B cell (primary cell): ENCODE data around the gene PAFAH2. TPM values are rescaled to one million over a fixed set of nuclear protein-coding genes. Genes with fewer than 3 reads are reported as not detected.

Experiments
- ATAC-seq: fragments of 200-7000 bp; cut with Tn5 transposase; one replicate; pipeline ENCODE4 v1.10.0; 2021; ENCODE audit warnings: low read depth, mild to moderate bottlenecking, moderate number of reproducible peaks, moderate library complexity
- CTCF ChIA-PET: fragments of 350-600 bp; sonication (Branson Sonifier 250); formaldehyde crosslinking; loops from one replicate; lab custom pipeline; 2021; ENCODE audit warnings: antibody characterized with exemption, inconsistent platforms; lab: Charles Lee
- POLR2A ChIA-PET: fragments of 350-600 bp; sonication (Branson Sonifier 250); formaldehyde crosslinking; loops from one replicate; lab custom pipeline; 2021; ENCODE audit warnings: antibody characterized with exemption; lab: Charles Lee
- DNase-seq: peaks from one replicate; pipeline ENCODE4 v3.0.0; 2013
- H2AFZ ChIP-seq: 2 replicates; pipeline ENCODE4 v1.6.1; 2012; ENCODE audit warnings: mild to moderate bottlenecking, low read depth, low read length; ENCODE audit not compliant: insufficient read depth, poor library complexity, severe bottlenecking
- H3K27ac ChIP-seq, 2 donors: 1 replicate in 1 of 2; 2 replicates in 1 of 2; pipeline ENCODE4 v1.5.1; 2012 to 2013; ENCODE audit warnings: low read length in 2 of 2, mild to moderate bottlenecking in 2 of 2, moderate library complexity in 1 of 2
- H3K27me3 ChIP-seq, 4 experiments: fragments of 200-600 bp in 1 of 4; sonication (generic) in 1 of 4; replicated peaks in 1 of 4; 1 replicate in 2 of 4; 2 replicates in 2 of 4; pipeline versions ENCODE4 v1.6.1 to v1.7.0; 2013 to 2016; ENCODE audit warnings: low read length in 3 of 4, mild to moderate bottlenecking in 2 of 4, mixed read lengths in 1 of 4, moderate library complexity in 1 of 4; ENCODE audit not compliant: insufficient read depth in 4 of 4, control insufficient read depth in 3 of 4; ENCODE audit errors: control extremely low read depth in 1 of 4
- H3K36me3 ChIP-seq, 2 experiments: replicated peaks in 1 of 2; 1 replicate in 1 of 2; 2 replicates in 1 of 2; pipeline versions ENCODE4 v1.6.1 to v1.7.1; 2013; ENCODE audit warnings: low read length in 1 of 2; ENCODE audit not compliant: insufficient read depth in 2 of 2, control insufficient read depth in 1 of 2; ENCODE audit errors: control extremely low read depth in 1 of 2, extremely low read depth in 1 of 2
- H3K4me1 ChIP-seq, 2 donors: fragments of 200-600 bp in 1 of 2; sonication (generic) in 1 of 2; 1 replicate in 1 of 2; 2 replicates in 1 of 2; pipeline versions ENCODE4 v1.5.1 to v1.6.1; 2013 to 2017; ENCODE audit warnings: low read length in 2 of 2; ENCODE audit not compliant: control insufficient read depth in 2 of 2, insufficient read depth in 2 of 2
- H3K4me2 ChIP-seq: replicated peaks from 2 replicates; pipeline ENCODE3; 2012; ENCODE audit warnings: mild to moderate bottlenecking, low read depth, low read length; ENCODE audit not compliant: poor library complexity, severe bottlenecking
- H3K4me3 ChIP-seq, 5 experiments: fragments of 200-600 bp in 1 of 5; sonication (generic) in 1 of 5; 1 replicate in 3 of 5; 2 replicates in 2 of 5; pipeline versions ENCODE4 v1.5.1 to v1.7.0; 2011 to 2016; ENCODE audit warnings: low read length in 4 of 5, mild to moderate bottlenecking in 4 of 5, low read depth in 2 of 5, control low read depth in 1 of 5, moderate library complexity in 1 of 5; ENCODE audit not compliant: insufficient read depth in 1 of 5; ENCODE audit errors: control extremely low read depth in 1 of 5, extremely low read depth in 1 of 5
- H3K79me2 ChIP-seq: fragments of 200-600 bp; sonication (generic); one replicate; pipeline ENCODE4 v1.6.0; 2016; ENCODE audit warnings: low read length; ENCODE audit not compliant: control insufficient read depth, insufficient read depth
- H3K9ac ChIP-seq: fragments of 200-600 bp; sonication (generic); 2 replicates; pipeline ENCODE4 v1.6.1; 2017; ENCODE audit warnings: mild to moderate bottlenecking, low read length, moderate library complexity
- H3K9me3 ChIP-seq, 3 donors: one replicate each; pipeline versions ENCODE4 v1.6.1 to v1.7.1; 2013; ENCODE audit warnings: low read length in 2 of 3; ENCODE audit not compliant: control insufficient read depth in 2 of 3, insufficient read depth in 1 of 3; ENCODE audit errors: control extremely low read depth in 1 of 3
- H4K20me1 ChIP-seq: 2 replicates; pipeline ENCODE4 v1.6.0; 2012; ENCODE audit warnings: mild to moderate bottlenecking, low read length; ENCODE audit not compliant: insufficient read depth, control insufficient read depth, poor library complexity, severe bottlenecking
- H3K27ac Mint-ChIP-seq: one replicate; pipeline ENCODE4 v1.8.0; 2021; ENCODE audit warnings: mixed read lengths
- H3K27me3 Mint-ChIP-seq: one replicate; pipeline ENCODE4 v1.8.0; 2021; ENCODE audit warnings: mixed read lengths
- H3K4me1 Mint-ChIP-seq: one replicate; pipeline ENCODE4 v1.8.0; 2021; ENCODE audit warnings: mixed read lengths
- H3K4me3 Mint-ChIP-seq: one replicate; pipeline ENCODE4 v1.8.0; 2021; ENCODE audit warnings: mixed read lengths
- H3K9me3 Mint-ChIP-seq: one replicate; pipeline ENCODE4 v1.8.0; 2022; ENCODE audit warnings: mixed read lengths; ENCODE audit not compliant: insufficient read depth
- EZH2 ChIP-seq: IDR thresholded peaks from 2 replicates; pipeline ENCODE4 v1.6.1; 2012; ENCODE audit warnings: borderline replicate concordance, low read depth, mild to moderate bottlenecking, moderate library complexity, low read length; ENCODE audit not compliant: insufficient read depth, poor library complexity, severe bottlenecking
- WGBS: methylation state at CpG from one replicate; pipeline ENCODE4 v1.1.5; 2013; ENCODE audit warnings: missing lambda C conversion rate; ENCODE audit not compliant: insufficient coverage; 5-methylcytosine and 5-hydroxymethylcytosine counted together
- intact Hi-C: fragments of 100-400 bp; cut with micrococcal nuclease; formaldehyde crosslinking; loops from one replicate; pipeline ENCODE4 v1.10.0; 2022
- polyA plus RNA-seq: library from polyadenylated mRNA; depleted of rRNA; stranded (reverse); fragments of >200 nt; gene quantifications from 2 replicates; pipeline ENCODE4 v1.2.3, GENCODE V29; 2012
- total RNA-seq, 2 donors: library from RNA; stranded (reverse); fragments of 120-200 nt in 1 of 2; gene quantifications; 1 replicate in 1 of 2; 2 replicates in 1 of 2; pipeline versions ENCODE4 v1.2.3 to v1.2.4, GENCODE V29; 2013 to 2022
- TF ChIP-seq, protein P1 (sequence below): fragments of 200-600 bp; IDR thresholded peaks from one replicate; pipeline ENCODE4 v1.8.0; 2022; ENCODE audit warnings: antibody characterized with exemption, mild to moderate bottlenecking

Gene PAFAH2
- total and polyA plus RNA-seq, 2 donors (not counting 1 experiment from before 2014, with no cell fraction given) = 5.1 to 8.8 TPM

DNA sequence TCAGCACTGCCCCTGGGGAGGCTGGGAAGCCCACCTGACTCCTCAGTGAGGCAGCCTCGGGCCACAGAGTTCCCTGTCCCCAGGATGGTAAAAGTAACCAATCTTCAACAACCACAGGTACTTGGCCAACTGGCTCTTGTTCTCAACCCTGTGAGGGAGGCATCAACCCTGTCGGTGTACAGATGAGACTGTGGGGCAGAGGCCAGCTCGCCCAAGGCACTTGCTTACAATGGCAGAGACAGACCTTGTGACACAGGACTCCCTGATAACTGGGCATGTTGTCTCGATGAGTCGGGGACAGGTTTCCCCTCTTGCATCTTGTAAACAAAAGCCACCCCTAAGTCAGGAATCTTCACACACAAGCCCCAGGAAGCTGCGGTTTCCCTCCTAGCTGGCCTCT is 40.0 kb upstream of the PAFAH2 start:
- H3K27me3 Mint-ChIP-seq = peaks cover 11% of the 10 kb centered on the region
- ATAC-seq = no peak
- no peak for TF ChIP-seq EZH2

DNA sequence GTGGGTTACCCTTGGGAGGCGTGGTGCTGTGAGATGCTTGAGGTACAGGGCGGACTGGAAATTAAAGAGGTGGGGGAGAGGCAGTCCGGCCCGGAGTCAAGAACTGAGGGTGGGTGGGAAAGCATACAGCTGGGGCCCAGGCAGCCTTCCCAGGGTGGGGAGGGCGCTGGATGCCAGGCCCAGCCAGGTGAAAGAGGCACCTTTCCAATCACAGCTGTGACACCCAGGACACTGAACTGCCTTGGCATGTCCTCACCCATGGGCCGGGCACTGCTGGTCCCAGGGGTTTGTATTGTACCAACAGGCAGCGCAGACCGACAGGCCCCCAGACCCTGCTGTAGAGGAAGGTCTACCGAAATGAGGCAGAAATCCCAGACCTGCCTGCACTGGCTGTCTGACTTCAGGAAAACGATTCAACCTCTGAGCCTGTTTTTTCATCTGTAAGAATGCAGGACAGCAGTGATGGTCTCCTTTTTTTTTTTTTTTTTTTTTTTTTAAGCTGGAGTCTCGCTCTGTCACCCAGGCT is 39.0 kb upstream of the PAFAH2 start:
- H3K4me3 Mint-ChIP-seq = no peak overlapping the region
- no peaks in the 10 kb centered on the region for H3K79me2 ChIP-seq
- peaks cover 13% of the 10 kb centered on the region for H3K4me1 Mint-ChIP-seq
- ChIA-PET POLR2A (no interaction called here), CTCF (interaction anchor here (0.7 to 2.7 kb wide), 6 partner anchors 8 to 141 kb away, joined by 3 to 14 read pairs (median 4); no protein-coding TSS in a partner anchor)
- no peak for TF ChIP-seq EZH2
- TF ChIP-seq, protein P1, sequence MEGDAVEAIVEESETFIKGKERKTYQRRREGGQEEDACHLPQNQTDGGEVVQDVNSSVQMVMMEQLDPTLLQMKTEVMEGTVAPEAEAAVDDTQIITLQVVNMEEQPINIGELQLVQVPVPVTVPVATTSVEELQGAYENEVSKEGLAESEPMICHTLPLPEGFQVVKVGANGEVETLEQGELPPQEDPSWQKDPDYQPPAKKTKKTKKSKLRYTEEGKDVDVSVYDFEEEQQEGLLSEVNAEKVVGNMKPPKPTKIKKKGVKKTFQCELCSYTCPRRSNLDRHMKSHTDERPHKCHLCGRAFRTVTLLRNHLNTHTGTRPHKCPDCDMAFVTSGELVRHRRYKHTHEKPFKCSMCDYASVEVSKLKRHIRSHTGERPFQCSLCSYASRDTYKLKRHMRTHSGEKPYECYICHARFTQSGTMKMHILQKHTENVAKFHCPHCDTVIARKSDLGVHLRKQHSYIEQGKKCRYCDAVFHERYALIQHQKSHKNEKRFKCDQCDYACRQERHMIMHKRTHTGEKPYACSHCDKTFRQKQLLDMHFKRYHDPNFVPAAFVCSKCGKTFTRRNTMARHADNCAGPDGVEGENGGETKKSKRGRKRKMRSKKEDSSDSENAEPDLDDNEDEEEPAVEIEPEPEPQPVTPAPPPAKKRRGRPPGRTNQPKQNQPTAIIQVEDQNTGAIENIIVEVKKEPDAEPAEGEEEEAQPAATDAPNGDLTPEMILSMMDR = no peak
- DNase-seq (no peak), ATAC-seq (no peak)
- H2AFZ ChIP-seq = no peak overlapping the region
- H3K36me3 ChIP-seq = no peaks in the 10 kb centered on the region
- H3K27ac Mint-ChIP-seq = no peak overlapping the region
- H4K20me1 ChIP-seq = no peaks in the 10 kb centered on the region
- H3K4me1 ChIP-seq = peaks cover 10 to 13% of the 10 kb centered on the region in 2 donors
- intact Hi-C loops = loop anchor here (5.0 kb wide), 1 partner anchor 125 kb away; no protein-coding TSS in a partner anchor
- WGBS = 98% methylated on average over 7 of the region's 11 CpGs
- no peaks in the 10 kb centered on the region for H3K9me3 ChIP-seq
- H3K4me3 ChIP-seq = no peak overlapping the region
- peaks cover 0 to 24% (median 4%) of the 10 kb centered on the region in 4 experiments for H3K27me3 ChIP-seq
- H3K9ac ChIP-seq = no peak overlapping the region
- H3K9me3 Mint-ChIP-seq = no peaks in the 10 kb centered on the region
- H3K27me3 Mint-ChIP-seq = peaks cover 6% of the 10 kb centered on the region
- no peak overlapping the region for H3K4me2 ChIP-seq
- no peak overlapping the region for H3K27ac ChIP-seq

More for the DNA sequence above, 40.0 kb upstream of the PAFAH2 start:
- Histone ChIP-seq H3K4me2 (no peak overlapping the region), H3K4me3 (no peak overlapping the region), H3K27ac (no peak overlapping the region), H3K9ac (no peak overlapping the region), H3K36me3 (no peaks in the 10 kb centered on the region), H3K4me1 (peaks cover 10 to 13% of the 10 kb centered on the region in 2 donors), H3K79me2 (no peaks in the 10 kb centered on the region), H2AFZ (no peak overlapping the region), H4K20me1 (no peaks in the 10 kb centered on the region), H3K9me3 (no peaks in the 10 kb centered on the region), H3K27me3 (peaks cover 0 to 32% (median 6%) of the 10 kb centered on the region in 4 experiments)
- ChIA-PET POLR2A (no interaction called here), CTCF (no interaction called here)
- DNase-seq = no peak
- 81% methylated on average over 6 of the region's 6 CpGs for WGBS
- Mint-ChIP-seq H3K4me1 (peaks cover 13% of the 10 kb centered on the region), H3K27ac (no peak overlapping the region), H3K4me3 (no peak overlapping the region), H3K9me3 (no peaks in the 10 kb centered on the region)
- intact Hi-C loops = loop anchor here (5.0 kb wide), 1 partner anchor 124 kb away; no protein-coding TSS in a partner anchor
